Tibial nerve (tissue), 3 donors: ENCODE data around the gene GLRA2.

ENCODE experiments used
- POLR2A ChIP-seq, 2 donors: fragments of 450-650 bp; IDR thresholded peaks; one replicate each; pipeline ENCODE4 v1.6.1; 2017; ENCODE audit warnings: antibody characterized with exemption in 2 of 2, mild to moderate bottlenecking in 2 of 2, moderate library complexity in 2 of 2
- TF ChIP-seq, protein P1 (sequence below), 5 experiments: fragments of 200-600 bp in 3 of 5; fragments of 450-650 bp in 2 of 5; sonication (generic) in 3 of 5; IDR thresholded peaks; one replicate each; pipeline ENCODE4 v1.5.1; 2016 to 2019; ENCODE audit warnings: antibody characterized with exemption in 5 of 5, mild to moderate bottlenecking in 3 of 5, moderate library complexity in 2 of 5

DNA sequence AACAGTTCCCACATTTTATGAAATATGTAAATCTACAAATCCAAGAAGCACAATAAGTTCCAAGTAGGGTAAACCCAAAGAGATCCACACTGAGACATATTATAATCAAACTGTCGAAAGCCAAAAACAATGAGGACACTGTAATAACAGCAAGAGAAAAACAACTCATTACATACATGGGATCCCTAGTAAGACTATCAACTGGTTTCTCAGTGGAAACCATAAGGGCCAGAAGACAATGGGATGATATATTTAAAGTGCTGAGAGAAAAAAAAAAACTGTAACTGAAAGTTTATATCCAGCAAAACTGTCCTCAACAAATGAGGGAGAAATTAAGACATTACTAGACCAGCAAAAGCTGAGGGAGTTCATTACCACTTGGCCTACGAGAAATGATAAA is 34.7 kb downstream of the GLRA2 start:
- TF ChIP-seq, protein P1, sequence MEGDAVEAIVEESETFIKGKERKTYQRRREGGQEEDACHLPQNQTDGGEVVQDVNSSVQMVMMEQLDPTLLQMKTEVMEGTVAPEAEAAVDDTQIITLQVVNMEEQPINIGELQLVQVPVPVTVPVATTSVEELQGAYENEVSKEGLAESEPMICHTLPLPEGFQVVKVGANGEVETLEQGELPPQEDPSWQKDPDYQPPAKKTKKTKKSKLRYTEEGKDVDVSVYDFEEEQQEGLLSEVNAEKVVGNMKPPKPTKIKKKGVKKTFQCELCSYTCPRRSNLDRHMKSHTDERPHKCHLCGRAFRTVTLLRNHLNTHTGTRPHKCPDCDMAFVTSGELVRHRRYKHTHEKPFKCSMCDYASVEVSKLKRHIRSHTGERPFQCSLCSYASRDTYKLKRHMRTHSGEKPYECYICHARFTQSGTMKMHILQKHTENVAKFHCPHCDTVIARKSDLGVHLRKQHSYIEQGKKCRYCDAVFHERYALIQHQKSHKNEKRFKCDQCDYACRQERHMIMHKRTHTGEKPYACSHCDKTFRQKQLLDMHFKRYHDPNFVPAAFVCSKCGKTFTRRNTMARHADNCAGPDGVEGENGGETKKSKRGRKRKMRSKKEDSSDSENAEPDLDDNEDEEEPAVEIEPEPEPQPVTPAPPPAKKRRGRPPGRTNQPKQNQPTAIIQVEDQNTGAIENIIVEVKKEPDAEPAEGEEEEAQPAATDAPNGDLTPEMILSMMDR (IDR thresholded peaks at IDR 0.05), result no peak
- TF ChIP-seq POLR2A (IDR thresholded peaks at IDR 0.05), result no peak
